Amniotic epithelial cell (primary cell): ENCODE results near the gene MYH13.
"Not testable (repeated sequence)": the region's sequence is repeated elsewhere in the genome, so short reads cannot be mapped to it uniquely, and the experiment has no call there.

ENCODE experiments used
- DNase-seq: peaks from one replicate; pipeline ENCODE4 v3.0.0-alpha.2; 2010; ENCODE audit warnings: low read depth

MYH13 gene

DNA sequence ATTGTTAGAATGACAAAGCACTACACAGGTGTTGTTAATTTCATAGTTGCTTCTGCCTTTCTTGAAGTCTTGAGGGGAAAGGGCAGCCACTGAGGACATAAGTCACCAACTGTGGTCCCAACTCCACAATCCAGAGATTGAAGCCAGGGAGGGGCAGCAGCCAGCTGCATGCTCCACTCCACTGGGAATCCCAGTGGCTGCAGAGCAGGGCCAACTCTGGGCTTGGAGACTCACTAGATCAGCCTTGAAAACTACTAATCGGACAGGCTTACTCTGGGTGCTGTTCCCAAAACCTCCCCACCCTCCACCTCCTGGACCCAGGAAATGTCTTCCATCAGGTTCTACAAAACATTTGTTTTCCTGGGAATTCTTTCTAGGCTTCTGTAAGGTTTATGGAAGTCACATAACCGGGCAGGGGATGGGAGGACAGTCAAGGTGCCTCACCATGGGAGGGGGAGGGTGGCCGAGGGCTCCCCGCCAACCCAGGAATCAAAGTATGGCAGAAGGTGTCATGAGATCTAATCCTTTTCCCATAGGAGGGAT lies 68.0 kb downstream of the MYH13 start:
- no peak for DNase-seq

DNA sequence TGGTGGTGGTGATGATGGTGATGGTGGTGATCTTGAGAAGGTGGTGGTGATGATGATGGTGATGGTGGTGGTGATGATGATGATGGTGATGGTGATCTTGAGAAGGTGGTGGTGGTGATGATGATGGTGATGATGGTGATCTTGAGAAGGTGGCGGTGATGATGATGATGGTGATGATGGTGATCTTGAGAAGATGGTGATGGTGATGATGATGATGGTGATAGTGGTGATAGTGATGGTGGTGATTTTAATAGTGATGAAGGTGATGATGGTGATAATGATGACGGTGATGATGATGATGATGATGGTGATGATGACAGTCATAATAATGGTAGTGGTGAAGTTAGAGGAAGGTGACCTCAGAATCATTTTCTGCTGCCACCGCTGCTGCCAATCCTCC lies 75.1 kb downstream of the MYH13 start:
- no peak for DNase-seq

DNA sequence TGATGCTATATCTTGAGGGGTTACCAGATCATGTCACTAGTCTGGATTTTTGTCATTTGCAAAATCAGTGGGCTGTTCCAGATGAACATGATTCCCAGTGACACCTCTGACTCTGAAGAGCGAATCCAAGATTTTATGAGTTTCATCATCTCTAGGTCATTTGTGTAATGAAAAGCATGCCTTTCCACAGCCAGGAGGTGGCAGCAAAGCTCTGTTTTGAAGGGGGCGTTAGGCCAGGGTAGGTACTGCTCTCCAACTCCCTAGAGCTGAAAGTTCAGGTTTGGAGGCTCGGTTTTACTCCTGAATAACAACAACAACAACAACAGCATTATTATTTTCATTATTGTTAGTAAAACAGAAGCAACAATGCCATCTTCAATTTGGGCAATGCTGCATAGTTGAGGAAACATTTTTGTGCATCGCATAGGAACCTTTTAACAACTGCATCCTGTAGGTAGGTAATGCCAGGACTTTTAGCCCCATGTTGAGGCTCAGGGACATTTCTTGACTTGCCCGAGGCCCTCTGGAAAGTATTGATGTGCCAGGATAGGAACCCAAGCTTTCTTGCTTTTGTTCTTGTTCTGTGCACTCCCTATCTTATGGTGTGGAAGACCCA lies 77.0 kb downstream of the MYH13 start:
- DNase-seq, result peak; percentile 55

DNA sequence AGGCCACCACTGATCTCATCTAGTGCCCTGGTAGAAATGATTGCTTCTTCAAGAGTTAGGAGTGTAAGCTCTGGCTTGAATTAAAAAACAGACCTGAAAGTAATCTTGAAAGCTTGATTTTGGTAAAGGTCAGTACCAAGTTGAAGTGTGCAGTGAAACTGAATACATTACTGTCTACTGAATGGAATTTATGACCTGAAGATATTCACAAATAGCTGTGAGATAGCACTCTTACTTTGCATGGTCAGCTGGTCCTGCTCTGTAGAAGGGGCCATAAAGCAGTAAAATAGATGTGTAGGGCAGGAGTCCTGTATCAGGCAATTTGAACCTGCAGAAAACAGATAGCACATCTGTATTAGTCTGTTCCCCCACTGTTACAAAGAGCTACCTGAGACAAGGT lies 78.6 kb downstream of the MYH13 start:
- no peak for DNase-seq

DNA sequence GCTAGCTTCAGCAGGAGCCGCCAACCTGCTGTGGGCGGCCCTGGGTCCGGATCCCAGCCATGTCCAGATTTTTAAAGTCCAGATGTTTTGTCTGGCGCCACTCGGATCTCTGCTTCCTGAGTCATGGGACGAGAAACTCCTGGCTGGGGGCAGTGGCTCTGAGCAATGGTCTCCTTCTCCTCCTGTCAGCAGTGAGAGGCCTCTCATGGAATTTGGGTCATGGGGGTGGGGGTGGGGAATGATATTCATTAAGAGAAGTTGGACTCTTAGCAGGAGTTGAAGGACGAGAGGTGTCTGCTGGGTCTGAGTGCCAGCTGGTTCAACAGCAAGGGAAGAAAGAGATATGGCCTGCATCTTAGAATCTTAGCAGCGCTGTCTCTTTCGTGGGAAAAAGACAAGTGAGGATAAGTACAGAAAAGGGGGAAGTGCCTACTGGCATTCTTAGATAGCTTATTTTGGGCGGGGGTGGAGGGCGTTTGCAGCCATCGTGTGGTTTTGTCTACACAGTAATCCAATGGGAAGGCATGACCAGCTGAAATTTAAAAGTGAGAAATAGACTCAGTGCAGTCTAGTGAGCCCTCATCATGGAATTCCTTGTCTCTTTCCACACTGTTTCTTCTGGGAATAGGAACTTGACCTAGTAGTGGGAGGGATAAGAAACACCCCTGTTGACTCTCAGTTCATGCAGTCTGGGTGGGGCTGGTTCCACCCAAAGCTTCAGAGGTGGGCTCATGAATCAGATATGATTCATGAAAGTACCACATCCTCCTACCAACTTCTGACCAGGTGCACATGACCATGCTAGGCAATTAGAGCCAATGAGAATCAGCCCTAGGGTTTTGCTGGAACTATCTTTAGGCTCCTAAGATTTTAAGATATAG lies 80.5 kb downstream of the MYH13 start:
- peak; percentile 65 for DNase-seq

DNA sequence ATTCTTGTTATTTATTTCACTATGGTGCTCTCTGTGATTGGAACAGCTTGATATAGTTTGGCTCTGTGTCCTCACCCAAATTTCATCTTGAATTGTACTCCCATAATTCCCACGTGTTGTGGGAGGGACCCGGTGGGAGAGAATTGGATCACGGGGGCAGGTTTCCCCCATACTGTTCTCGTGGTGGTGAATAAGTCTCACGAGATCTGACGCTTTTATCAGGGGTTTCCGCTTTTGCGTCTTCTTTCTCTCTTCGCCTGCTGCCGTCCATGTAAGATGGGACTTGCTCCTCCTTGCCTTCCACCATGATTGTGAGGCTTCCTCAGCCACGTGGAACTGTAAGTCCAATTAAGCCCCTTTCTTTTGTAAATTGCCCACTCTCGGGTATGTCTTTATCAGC lies 81.2 kb downstream of the MYH13 start:
- DNase-seq, result not testable (repeated sequence)

DNA sequence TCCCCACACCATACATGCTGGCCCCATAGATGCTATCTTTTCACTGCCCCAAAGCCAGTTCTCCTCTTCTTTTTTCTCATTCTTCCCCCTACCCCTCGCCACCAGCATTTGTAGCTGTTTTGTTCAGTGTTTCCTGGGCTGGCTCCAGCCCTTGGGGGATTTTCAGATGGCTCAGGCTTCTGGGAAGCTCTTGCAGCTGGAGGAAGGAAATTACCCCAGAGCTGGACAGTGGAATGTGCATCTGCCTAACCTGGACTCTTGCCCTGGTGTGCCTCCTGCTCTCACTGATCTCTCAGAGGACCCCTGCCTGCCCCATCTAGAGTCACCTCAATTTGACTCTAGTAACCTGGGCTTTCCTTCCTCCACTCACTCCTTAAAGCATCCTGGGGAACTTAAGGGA lies 82.8 kb downstream of the MYH13 start:
- DNase-seq, result peak; percentile 9

DNA sequence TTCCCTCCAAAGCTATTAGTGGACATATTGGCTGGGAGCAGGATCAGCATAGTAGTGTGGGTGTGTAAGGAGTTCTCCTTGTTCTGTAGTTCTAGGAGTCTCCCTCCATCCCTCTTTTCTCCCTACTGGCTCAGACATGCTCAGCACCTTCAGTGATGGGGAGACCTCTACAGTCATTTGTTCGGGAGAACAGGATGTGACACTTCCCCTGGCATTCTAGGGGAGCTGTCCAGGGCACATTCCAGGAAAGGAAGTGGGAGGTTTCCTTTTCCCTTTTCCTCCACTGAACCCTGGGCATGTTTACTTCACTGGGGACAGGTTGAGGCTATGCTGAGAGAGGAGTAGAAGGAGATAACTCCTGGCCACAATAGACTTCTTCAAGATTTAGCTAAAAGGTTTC lies 86.5 kb downstream of the MYH13 start:
- peak; percentile 29 for DNase-seq

DNA sequence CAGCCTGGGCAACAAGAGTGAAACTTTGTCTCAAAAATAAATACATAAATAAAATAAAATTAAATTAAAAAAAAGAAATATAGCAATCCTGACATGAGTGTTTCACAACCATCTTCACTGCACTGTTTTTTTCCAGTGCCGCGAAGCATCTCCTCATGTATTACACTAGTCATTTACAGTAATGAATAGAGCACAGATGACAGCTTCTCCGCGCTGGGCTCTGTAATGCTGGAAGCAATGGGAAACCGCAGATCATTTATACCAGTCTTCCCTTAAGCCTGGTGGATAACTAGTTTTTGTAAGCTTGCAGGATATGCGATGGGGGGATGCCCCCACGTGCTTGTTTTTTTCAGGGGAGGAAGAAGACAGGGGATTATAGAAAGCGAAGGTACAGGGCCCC lies 86.9 kb downstream of the MYH13 start:
- peak; percentile 83 for DNase-seq

DNA sequence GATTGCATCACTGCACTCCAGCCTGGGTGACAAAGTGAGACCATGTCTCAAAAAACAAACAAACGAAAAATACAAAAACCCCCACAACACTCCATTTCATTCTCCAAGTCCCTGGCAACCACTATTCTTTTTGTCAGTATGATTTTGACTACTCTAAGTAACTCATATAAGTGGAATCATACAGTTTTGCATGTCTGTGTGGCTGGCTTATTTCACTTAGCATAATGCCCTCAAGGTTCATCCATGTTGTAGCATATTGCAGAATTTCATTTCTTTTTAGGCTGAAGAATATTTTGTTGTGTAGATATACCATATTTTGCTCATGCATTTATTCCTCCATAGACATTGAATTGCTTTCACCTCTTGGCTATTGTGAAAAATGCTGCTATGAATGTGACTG lies 92.7 kb downstream of the MYH13 start:
- DNase-seq, result no peak

DNA sequence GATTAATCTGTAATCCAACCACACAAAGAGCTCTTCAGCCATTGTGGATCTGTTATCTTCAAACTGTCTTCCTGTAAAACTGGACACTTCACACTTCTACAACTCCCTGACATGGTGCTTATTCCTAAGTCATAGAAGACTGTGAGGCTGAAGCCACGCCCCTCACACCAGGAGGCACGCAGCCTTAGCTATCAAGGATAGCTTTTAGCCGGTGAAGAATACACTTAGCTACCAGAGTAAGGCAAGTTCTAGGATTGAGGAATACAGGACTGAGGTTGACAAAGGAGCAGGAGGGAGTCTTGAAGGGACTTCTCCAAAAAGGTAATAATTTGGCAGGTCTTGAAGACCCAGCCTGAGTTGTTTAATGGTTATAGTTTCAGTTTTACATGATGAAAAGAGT lies 94.6 kb downstream of the MYH13 start:
- no peak for DNase-seq

DNA sequence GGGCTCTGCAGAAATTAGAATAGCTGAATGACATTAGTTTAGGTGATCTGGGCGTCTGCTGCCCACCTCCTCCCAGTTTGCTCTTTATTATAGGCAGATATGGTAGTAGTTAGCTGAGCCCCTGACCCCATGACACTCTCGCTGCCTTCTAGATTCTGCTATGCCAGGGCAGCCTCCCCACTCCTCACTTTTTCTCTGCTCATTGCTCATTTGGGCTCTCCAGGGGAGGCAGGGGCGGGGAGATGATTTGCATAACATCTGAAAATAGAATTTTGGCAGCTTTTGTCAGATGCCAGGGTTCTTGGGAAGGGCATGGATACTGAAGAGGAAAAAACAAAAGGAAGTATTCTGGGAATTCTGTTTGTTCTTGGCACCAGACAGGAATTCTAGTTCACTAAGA lies 96.4 kb downstream of the MYH13 start:
- no peak for DNase-seq

DNA sequence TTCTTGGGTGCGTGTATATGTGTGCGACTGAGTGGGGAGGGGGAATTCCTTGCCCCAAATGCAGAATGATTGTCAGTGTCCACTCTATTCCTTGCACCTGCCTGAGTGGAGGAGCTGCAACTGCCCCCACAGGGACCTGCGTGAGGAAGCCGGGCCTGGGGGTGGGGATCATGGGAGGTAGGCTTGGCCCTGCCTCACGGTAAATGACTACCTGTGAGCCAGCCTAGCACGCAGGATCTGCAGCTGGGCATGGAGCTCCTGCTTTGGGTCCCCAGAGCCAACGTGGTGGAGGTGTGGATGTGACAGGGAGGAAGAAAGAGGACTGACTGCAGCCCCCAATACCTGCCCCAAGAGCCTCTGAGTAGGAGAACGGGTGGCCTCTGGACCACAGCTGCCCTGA lies 97.4 kb downstream of the MYH13 start:
- DNase-seq, result no peak

DNA sequence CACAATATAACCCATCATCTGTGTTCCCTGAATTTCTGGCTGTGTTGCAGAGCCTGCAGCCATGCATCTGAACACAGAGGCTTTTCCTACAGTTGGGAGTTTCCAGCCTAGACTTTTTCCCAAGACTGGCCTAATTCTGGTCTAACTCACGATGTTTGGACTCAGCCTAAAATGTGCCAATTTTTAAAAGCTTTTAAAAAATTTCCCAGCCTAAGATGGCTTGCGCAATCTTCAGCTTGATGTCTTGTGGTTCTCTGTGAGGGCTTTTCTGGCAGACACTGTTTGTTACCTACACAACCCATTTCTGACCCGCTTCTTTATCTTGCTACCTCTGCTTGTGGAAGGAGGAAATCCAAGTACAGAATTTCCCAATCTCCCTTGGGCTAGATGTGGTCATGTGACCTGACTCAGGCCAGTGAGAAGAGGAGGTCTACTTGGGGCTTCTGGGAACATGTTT lies 101.7 kb downstream of the MYH13 start:
- peak; percentile 69 for DNase-seq

DNA sequence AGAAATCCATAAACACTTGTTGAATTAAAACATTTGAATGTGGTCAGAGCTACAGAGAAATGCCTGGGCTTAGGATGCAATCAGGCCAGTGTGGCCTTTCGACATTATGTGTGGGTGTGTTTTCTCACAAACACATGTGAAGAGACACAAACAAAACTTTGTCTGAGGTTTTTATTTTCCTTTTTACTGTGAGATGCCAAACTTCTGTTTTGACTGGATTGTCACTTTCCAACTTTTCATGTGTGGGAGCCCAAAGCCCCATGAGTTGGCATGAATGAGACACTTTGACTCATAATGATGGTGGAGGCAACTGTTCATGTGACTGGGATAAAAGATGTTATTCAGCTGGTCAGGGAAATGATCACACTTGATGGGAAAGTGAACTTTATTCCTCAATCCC lies 102.5 kb downstream of the MYH13 start:
- DNase-seq, result peak; percentile 22

DNA sequence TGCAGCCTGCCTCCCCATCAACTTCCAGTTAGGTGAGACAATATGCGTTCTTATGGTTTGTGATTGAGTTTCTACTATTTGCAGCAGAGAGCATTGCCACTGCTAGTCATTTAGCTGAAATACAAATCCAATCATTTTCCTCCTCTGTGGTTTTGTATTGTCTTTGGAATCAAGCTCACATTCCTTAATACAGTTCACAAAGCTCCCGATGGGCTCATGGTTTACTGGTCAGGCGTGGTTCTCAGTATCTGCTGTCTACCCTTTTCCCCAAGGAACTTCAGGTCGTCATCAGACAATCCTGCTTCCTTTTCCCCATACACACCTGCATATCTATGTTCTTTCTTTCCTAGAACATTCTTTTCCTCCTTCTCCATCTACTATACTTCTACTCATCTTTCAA lies 104.8 kb downstream of the MYH13 start:
- no peak for DNase-seq

DNA sequence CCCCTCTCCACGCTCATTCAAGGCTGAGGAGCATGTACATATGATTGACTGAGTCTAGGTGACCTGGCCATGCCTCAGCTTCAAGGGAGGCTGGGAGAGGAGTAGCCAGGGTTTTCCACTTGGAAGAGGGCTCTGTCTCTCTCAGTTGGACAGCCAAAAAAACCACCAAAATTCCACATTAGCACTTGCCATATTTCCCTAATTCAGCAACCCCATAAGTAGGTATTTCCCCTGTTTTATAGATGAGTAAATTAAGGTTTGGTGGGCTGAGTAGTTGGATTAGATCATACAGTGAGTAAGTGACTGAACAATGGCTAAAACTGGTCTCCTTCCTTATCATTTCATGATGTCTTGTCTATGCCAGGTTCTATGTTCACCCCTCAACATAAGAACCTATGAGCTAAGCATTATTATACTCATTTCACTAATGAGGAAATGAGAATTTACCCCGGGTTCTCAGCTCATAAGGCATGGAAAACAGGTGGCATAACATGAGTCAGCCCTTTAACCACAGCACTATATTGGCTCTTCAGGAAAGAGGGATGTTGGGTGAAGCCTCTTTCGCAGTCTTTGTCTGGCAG lies 106.4 kb downstream of the MYH13 start:
- DNase-seq, result no peak

DNA sequence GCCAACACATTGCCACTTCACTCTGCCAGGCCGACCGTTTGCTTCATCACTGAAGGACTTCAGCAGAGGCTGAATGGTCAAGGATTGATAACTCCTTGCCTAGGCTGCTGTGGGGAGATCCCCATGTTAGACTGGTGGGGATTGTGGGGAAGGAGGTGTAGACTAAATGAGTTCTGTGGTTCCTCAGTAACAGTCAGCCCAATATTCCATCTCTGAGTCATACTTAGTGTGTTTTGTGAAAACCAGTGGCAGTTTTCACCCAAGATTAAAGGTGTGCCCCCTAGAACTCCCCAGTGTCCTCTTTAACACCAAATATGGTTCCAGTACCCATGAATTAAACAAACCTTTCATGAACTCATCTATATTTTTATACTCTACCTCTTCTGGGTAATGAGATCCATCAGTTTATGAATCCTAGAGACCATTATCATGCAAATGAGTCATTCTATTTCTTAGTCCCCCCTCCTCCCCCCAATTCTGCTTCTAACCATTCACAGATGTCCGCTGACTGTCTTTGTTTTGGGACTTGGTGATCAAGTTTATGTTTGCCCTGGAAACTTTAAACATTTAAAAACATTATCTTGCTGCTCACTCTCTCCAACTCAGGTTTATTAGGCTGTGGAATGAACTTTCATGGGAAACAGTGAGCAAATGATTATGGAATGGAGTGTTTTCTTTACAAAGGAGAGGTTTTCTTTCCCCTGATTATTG lies 107.6 kb downstream of the MYH13 start:
- DNase-seq, result no peak

DNA sequence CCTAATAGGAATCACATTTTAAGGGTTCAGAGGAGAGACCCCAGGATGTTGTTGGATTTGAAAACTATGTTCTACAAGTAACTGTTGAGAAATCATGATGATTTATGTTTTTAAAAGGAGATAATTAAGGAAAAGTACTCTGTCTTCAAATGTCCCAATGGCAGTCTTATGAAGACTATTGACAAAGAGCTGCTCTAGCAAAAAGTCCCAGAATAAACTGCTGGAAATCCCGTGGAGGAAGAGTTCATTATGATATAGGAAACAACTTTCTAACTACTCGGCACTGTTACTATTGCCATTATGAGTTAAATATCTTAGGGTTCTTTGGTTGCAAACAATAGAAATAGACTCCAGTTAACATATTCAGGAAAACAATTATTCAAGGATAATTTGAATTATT lies 108.8 kb downstream of the MYH13 start:
- no peak for DNase-seq

DNA sequence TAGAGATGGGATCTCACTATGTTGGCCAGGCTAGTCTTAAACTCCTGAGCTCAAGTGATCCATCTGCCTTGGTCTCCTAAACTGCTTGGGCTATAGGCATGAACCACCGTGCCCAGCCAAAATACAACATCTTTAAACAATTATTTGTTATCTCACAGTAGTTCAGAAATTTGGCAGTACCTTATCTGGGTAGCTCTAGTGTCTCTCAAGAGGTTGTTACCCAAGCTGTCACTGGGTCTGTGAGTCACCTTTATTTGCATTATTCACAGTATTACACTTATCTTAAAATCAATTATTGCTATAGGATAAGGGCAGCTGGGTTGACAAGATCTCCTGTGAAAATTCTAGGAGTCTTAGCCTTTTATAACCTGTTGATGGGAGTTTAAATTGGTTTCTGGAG lies 110.4 kb downstream of the MYH13 start:
- DNase-seq, result no peak

DNA sequence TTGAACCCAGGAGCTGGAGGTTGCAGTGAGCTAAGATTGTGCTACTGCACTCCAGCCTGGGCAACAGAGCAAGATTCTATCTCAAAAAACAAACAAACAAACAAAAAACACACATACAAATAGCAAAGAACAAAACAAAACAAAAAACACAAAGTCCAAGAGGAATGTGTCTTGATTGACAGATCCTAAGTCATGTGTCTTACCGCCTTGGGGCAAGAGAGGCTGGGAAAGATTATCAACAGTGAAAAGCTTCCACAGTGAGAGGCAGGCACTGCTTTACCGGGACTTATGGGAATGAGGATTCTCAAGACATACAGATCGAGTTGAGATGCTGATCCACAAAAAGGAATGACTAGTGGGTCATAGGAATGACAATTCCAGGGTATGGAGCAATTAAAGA lies 111.7 kb downstream of the MYH13 start:
- DNase-seq, result no peak

DNA sequence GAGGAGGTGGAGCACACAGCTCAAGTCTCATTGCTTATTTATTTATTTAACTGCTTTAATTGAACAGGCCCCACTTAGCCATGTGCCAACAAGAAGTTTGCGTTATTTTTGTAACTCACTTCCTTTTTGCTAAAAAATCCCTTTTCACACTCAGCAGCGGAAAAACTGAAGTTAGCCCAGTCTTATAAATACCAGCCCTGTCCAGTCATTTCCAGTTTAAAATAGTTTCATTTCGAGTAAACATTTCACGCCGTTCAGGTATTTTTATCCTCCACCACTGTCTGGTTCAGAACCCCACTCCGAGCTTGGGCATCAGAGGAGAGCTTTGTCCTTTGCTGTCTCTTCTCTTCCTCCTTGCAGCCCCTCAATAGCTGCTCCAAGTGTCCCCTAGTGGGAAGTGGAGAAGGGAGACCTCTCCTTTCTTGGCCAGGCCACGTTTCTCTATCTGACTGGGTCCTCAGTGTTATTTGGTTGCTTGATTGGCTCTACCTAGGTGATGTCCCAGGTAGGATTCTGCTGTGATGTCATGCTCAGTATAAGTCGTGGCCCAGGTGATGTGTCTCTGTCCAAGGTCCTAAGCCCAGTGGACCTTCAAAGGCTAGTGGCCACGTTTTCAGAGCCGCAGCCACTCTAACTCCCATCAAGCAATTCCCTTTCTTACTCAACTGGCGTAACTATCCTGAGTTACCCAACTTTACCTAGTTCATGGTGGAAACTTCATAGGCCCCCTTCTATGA lies 121.4 kb downstream of the MYH13 start:
- DNase-seq, result no peak
